Stimulated activated CD8-positive, alpha-beta memory T cell treated with anti-CD3 and anti-CD28 coated beads, Interleukin-12 subunit alpha, Interleukin-12 subunit beta, amount 100 ng/mL, for 24 hours (primary cell): ENCODE measurements around the gene AS3MT.
A peak's percentile ranks its signal among the peaks of the same experiment; 100 is the strongest.
"Not testable (repeated sequence)": the region's sequence is repeated elsewhere in the genome, so short reads cannot be mapped to it uniquely, and the experiment has no call there.

Source experiments
- DNase-seq: peaks from one replicate; pipeline ENCODE4 v3.0.0-alpha.2; 2020; ENCODE audit errors: extremely low read depth

AS3MT gene, protein sequence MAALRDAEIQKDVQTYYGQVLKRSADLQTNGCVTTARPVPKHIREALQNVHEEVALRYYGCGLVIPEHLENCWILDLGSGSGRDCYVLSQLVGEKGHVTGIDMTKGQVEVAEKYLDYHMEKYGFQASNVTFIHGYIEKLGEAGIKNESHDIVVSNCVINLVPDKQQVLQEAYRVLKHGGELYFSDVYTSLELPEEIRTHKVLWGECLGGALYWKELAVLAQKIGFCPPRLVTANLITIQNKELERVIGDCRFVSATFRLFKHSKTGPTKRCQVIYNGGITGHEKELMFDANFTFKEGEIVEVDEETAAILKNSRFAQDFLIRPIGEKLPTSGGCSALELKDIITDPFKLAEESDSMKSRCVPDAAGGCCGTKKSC

DNA sequence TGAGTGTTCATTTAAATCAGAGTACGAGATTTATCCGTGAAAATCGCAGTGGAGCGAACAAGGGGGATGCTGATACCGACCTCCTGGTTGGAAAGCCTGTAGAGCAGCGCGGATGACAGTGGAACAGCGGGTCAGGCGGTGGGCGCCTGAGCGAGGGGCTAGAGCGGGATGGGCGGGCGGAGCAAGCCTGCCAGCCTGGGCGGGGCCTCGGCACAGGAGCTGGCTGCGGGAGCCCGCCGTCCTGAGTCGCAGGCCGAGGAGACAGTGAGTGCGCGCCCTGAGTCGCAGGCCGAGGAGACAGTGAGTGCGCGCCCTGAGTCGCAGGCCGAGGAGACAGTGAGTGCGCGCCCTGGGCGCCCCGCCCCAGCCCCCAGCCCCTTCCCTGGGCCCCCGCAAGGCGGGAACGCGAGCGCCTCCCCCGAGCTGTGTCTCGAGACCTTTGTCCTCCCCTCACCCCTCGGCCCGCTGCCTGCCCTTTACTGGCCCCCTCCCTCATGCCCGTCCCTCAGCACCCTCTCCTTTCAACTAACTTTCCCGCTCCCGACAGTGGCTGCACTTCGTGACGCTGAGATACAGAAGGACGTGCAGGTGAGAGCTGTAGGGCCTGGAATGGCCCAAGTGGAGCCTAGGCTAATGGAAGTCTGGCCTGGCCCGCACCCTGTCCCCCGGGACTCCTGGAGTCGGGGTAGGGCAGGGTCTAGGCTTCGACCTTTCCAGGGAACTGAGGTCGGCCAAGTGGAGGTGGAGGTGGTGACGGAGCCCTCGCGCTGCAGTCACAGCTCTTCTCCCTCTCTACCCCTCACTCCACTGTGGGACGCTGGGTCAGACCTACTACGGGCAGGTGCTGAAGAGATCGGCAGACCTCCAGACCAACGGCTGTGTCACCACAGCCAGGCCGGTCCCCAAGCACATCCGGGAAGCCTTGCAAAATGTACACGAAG lies at the start of gene AS3MT:
Gene AS3MT, plus strand, starts transcription at position 213 of the 941 bp plus-strand sequence. Its CDS starts 123 bp downstream, at position 336.
- no peak for DNase-seq

DNA sequence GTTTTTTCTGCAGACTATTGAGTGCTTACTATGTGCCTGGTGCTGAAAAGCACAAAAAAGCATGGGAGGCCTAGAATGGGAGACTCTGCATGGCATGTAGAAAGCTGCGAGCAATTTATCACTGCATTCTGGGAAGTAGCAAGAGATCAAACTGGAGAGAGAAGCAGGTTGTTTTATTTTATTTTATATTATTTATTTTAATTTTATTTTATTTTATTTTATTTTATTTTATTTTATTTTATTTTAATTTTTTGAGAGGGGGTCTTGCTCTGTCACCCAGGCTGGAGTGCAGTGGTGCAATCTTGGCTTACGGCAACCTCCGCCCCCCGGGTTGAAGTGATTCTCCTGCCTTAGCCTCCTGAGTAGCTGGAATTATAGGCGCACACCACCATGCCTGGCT lies 49.3 kb upstream of the AS3MT start:
- DNase-seq, result not testable (repeated sequence)

DNA sequence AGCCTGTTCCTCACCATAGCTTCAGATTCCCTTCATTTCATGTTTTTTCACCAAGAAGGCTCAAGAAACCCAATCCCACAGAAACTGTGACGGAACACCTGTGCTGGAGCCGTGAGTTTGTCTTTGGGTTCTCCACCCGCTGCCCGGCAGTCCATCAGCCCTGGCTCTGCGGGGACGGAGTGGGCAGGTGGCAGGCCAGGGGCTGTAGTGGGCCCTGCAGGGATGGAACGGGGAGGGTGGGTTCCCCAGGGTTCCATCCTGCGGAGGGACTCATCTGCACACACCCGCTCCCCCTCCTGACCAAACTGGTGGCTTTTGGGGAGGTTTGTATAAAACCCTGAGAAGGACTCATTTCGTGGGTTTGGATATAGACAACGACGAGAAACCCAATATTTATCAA lies 47.0 kb upstream of the AS3MT start:
- DNase-seq, result no peak

DNA sequence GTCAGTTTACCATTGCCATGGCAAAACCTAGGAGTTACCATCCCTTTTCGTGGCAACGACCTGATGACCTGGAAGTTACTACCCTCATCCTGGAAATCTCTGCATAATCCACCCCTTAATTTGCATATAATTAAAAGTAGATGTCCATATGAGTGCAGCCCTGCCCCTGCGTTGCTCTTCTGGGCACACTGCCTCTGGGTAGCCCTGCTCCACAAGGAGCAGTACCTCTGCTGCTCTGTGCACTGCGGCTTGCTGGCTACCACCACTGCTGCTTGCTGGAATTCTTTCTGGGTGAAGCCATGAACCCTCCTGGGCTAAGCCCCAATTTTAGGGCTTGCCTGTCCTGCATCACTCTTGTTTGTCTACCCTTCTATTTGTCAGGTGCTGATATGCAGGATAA lies 44.6 kb upstream of the AS3MT start:
- no peak for DNase-seq

DNA sequence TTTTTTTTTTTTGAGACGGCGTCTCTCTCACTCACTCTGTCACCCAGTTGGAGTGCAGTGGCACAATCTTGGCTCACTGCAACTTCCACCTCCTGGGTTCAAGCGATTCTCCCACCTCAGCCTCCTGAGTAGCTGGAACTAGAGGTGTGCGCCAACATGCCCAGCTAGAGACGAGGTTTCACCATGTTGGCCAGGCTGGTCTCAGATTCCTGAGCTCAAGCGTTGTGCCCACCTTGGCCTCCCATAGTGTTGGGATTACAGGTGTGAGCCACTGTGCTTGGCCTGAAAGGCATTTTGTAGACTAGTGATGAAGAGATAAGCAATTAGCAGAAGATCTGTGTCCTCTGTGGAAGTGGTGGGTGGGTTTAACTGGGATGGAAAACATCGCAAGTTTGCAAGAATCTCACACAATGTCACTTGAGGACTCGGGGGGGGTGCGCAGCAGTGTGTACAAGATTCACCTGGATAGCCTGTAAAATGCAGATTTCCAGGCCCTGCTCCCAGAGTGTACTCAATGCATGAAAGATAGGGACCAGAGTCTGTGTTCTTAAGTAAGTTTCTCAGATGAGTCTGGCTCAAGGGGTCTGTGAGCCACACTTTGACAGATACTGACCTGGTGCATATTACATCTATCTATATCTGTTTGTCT lies 43.0 kb upstream of the AS3MT start:
- DNase-seq, result no peak

DNA sequence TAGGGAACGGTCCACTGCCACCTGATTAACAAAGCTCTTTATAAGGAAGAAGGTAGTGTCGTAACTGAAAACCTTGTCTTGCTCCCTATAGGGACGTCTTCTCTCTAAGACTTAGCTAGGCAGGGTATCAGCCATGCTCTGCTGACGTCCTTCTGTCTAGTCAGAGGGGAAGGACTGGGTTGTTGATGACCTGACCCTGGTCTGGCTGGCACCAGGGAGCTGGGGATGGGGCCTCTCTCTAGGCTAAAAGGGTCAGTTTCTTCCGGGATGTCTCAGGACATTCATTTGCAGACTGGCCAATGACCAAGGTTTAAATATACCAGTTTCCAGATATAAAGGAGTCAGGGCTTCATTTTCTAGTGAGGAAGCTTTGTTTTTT lies 41.7 kb upstream of the AS3MT start:
- no peak for DNase-seq

DNA sequence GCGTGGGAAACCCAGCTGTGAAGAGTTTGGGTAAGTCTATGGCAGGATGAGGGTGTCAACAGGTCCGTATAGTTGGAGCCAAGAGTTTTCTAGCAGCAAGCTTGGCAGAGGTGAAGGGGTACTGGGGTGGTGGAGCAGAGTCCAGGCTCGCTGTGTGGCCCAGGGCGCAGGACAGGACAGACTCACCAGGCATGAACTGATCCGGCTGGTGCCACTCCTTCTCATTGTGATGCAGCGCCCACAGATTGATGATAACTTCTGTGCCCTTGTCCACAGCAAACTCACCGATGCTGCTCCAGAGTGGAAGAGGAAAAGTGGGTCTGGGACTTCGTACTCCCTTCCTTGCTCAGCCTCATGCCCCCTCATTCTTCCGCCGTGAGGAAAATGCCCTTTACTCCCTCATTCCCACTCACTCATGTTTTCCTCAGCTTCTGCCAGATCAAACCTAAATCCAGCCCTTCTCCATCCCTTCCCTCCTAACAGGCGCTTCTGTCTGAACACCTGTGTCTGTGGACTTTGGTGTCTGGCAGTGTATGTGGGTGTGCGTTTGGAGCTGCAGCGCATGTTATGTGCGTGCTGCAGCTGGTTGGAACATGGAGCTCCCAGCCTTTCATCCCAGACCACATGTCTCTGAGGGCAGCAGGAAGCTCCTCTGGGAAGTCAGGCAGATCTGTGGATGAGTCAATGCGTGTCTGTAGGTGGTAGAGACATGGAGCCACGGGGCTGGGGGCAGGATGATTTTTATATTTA lies 37.8 kb upstream of the AS3MT start:
- DNase-seq, result no peak

DNA sequence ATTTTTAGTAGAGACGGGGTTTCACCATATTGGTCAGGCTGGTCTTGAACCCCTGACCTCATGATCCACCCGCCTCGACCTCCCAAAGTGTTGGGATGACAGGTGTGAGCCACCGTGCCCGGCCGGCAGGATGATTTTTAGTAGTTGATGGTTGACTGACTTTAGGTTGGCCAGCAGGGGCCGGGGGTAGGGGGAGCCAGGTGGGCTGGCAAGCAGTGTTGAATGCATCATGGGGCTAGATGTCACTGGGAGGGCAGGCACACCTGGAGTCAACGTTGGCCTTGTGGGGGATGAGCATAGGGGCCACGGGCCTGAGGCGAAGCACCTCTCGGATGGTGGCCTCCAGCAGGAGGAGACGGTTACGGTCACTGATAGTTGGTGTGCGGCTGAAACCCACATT lies 37.0 kb upstream of the AS3MT start:
- DNase-seq, result no peak

DNA sequence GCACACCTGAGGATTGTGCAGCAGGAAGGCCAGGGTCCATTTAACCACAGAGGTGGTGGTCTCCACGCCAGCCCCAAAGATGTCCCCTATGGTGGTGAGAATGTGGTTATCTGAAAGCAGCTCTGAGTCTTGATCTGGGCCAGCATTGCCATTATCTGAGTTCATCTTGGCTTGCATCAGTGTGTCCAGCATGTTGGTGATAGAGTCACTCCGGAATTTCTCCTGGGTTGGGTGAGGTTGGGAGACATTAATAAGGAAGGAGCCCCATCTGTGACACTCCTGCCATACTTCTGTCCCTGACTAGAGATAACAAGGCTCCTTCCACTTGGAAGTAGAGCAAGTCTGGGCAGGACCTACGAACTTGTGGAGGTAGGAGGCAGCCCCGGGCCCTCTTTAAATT lies 36.3 kb upstream of the AS3MT start:
- DNase-seq, result no peak

DNA sequence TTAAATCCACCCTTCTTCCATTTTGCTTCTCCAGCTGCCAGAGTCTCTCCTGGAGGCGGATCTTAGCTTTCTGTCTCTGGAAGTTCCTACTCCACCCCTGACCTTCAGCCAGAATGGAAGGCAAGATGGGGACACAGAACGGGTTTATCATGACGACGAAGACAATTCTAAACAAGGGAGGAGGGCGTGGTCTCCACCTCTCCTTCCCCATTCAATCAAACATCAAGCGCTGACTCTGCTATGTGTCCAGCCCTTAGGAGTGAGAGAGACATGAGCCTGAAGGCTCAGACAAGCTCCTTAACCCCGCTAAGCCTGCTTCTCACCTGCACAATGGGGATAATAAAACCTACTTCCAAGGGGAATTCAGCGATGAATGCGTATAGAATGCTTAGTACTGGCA lies 35.1 kb upstream of the AS3MT start:
- no peak for DNase-seq

DNA sequence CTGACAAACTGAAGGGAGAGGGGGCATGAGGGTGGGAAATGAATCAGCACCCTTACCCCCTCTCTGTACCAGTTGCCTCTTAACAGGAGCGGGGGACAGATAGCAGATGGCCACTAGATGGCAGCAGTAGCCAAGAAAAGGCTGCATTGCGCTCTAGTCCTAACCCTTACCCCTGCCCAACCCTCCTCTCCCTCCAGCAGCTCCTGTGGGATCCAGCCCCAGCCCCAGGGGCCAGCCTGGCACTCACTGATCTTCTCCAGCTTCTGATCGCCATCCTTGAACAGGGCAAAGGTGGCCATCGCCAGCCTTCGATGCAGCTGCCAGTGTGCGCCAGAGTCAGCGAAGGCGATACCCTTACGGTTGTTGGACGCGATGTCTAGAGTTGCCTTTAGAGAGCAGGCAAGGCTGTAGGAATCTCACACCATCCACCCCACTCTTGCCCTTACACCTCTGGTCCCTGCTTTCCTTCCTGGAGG lies 34.2 kb upstream of the AS3MT start:
- peak; percentile 28 for DNase-seq

DNA sequence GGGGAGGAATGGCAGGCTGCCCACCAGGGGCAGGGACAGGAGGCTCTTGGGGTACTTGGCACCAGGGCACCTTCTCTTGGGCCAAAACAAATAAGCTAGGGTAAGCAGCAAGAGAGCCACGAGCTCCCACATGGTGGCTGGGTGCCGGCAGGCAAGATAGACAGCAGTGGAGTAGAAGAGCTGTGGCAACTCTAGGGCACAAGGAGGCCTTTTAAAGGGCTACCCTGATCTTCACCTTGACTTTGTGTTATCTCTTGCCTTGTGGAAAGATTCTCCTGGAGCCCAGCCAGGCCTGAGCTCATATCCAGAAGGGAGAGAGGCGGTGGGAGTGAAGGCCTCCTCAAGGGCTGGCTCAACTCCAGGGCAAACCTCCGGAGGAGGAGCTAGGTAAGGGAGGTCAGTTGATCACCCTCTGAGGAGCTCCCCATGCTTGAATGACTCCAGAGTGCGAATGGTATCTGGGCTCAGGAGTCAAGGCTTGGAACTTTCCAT lies 32.0 kb upstream of the AS3MT start, which contains the start of gene CYP17A1:
Gene CYP17A1, minus strand, starts transcription at position 184 of the 492 bp plus-strand sequence. Its CDS starts 52 bp downstream, at position 132.
- DNase-seq, result no peak

DNA sequence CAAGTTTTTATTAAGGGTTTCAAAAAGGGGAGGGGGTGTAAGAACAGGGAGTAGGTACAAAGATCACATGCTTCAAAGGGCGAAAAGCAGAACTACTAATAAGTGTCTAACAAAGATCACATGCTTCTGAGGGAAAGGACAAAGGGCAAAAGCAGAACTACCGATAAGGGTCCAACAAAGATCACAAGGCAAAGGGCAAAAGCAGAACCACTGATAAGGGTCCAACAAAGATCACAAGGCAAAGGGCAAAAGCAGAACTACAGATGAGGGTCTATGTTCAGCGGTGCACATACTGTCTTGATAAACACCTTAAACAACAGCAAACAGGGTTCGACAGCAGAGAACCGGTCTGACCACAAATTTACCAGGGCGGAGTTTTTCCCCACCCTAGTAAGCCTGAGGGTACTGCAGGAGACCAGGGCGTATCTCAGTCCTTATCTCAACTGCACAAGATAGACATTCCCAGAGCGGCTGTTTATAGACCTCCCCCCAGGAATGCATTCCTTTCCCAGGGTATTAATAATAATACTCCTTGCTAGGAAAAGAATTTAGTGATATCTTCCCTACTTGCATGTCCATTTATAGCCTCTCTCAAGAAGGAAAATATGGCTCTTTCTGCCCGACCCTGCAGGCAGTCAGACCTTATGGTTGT lies 30.9 kb upstream of the AS3MT start:
- not testable (repeated sequence) for DNase-seq

DNA sequence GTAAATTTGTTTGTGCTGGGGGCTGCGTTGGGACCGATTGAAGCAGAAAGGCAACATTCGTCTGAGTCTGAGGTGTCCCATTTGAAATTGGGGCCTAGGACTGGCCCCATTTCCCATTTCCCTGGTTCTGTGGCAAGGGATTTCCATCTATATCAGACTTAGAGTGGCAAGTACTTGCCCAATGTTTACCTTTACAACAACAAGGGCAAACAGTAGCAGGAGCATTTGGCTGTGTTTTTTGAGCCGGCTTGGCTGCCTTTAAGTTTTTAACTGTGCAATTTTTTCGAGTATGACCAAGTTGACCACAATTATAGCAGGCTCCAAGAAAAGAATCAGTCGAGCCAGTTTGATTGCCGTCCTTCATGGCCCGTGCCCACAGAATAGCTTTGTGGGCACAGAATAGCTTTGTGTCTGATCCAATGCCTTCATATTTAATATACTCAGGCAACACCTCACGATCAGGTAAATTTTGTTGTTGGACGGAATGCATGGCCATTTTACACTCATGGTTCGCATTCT lies 27.4 kb upstream of the AS3MT start:
- DNase-seq, result no peak

DNA sequence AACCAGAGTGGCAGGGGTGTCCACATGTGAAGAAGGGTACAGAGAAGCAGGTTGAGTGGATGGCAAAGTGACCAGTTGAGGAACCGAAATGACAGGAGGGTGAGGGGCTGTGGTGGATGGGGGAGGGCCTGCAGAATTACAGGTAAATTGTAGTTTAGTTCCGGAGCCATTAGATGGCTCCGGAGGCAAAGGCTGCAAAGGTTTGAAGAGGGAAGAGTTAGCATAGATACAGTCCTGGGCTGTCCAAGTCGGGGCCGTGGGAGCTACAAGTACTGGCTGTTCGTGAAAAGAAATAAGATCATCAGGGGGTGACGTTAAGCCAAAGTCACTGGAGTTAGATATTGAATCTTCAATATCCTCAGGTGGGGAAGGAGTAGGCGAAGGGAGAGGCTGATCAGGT lies 26.1 kb upstream of the AS3MT start:
- not testable (repeated sequence) for DNase-seq

DNA sequence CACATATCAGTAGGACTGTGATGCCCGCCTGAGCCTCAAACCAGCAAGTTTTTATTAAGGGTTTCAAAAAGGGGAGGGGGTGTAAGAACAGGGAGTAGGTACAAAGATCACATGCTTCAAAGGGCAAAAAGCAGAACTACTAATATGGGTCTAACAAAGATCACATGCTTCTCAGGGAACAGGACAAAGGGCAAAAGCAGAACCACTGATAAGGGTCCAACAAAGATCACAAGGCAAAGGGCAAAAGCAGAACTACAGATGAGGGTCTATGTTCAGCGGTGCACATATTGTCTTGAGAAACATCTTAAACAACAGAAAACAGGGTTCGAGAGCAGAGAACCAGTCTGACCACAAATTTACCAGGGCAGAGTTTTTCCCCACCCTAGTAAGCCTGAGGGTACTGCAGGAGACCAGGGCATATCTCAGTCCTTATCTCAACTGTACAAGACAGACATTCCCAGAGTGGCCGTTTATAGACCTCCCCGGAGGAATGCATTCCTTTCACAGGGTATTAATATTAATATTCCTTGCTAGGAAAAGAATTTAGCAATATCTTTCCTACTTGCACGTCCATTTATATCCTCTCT lies 25.0 kb upstream of the AS3MT start:
- not testable (repeated sequence) for DNase-seq

DNA sequence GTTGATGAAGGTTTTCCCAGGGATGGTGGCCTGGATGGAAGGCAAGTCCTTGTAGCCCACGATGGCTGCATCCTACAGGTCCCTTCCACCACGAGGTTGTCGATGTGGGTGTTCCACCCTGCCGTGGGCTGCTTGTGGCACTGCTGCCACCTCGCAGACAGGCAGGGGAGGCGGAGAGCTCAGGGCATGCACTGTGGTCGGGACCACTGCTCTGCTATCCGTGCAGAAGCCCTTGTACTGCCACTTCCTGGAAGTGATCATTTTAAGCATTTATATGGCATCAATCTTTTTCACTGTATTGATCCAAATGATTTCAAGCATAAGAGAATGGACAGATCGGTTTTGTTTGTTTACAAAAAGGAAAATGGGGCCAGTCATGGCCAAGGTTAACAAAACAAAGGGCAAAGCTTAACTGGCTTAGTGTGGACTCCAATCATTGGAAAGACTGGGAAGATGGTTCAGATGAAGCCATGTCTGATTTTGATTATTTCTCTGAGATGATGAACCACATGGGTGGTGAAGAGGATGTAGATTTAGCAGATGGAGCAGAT lies 23.8 kb upstream of the AS3MT start:
- DNase-seq, result no peak

DNA sequence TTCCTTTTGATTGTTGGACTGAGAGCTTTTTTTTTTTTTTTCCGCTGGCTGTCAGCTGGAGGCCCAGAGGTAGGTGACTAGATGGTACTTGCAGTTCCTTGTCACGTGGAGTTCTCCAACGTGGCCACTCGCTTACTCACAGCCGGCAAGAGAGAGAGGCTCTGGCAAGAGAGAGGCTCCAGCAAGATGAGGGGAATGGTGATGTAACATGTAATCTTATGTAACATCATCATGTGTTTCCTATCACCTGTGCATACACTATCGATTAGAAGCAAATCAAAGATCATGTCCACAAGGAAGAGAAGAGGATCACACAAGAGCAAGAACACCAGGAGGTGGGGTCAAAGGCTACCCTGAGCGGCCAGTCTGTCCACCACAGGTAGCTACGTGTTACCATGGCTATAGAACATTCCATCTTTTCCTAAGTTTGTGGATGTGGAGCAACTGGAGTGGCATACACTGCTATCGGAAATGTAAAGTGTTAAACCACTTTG lies 19.2 kb upstream of the AS3MT start:
- DNase-seq, result no peak

DNA sequence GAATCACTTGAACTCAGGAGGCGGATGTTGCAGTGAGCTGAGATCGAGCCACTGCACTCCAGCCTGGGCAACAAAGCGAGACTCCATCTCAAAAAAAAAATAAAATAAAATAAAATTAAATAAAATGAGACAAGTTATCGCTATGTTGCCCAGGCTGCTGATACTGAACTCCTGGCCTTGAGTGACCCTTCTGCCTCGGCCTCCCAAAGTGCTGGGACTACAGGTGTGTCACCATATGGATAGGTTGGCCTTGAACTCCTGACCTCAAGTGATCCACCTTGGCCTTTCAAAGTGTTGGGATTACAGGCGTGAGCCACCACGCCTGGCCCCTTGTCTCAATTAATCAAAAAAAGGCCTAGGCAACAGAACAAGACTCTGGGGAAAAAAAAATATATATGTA lies 16.0 kb upstream of the AS3MT start:
- not testable (repeated sequence) for DNase-seq
